A549 (cell line): ENCODE measurements around the gene TMEM248.

Experiments used
- CBX2 ChIP-seq: fragments of 200-600 bp; sonication (generic); IDR thresholded peaks from 2 replicates; pipeline ENCODE4 v1.6.1; 2016; ENCODE audit warnings: low read depth, mild to moderate bottlenecking, borderline replicate concordance
- CTCF ChIP-seq: fragments of >200 bp; sonication (Bioruptor Twin); formaldehyde crosslinking; IDR thresholded peaks from 3 replicates; pipeline ENCODE4 v1.5.1; 2016
- TF ChIP-seq, protein P1 (sequence below): fragments of >200 bp; sonication (Bioruptor Twin); formaldehyde crosslinking; IDR thresholded peaks from 2 replicates; pipeline ENCODE4 v1.6.1; 2016

- TF ChIP-seq CTCF (no peak), CBX2 (no peak)
- TF ChIP-seq, protein P1, sequence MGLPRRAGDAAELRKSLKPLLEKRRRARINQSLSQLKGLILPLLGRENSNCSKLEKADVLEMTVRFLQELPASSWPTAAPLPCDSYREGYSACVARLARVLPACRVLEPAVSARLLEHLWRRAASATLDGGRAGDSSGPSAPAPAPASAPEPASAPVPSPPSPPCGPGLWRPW, result no peak
Observed at GRCh38 chr7:66930341-66930740, 9.3 kb downstream of the TMEM248 start.
